GM12874 (cell line): ENCODE results near the gene TMEM200A.

Experiments
- TF ChIP-seq, protein P1 (sequence below): IDR thresholded peaks from 2 replicates; pipeline ENCODE4 v1.5.1; 2011; ENCODE audit warnings: low read depth, mild to moderate bottlenecking, control low read depth, low read length, moderate library complexity; ENCODE audit not compliant: insufficient read depth

TMEM200A gene

GRCh38 chr6:130437961-130438360 lies 72.1 kb downstream of the TMEM200A start:
- TF ChIP-seq, protein P1, sequence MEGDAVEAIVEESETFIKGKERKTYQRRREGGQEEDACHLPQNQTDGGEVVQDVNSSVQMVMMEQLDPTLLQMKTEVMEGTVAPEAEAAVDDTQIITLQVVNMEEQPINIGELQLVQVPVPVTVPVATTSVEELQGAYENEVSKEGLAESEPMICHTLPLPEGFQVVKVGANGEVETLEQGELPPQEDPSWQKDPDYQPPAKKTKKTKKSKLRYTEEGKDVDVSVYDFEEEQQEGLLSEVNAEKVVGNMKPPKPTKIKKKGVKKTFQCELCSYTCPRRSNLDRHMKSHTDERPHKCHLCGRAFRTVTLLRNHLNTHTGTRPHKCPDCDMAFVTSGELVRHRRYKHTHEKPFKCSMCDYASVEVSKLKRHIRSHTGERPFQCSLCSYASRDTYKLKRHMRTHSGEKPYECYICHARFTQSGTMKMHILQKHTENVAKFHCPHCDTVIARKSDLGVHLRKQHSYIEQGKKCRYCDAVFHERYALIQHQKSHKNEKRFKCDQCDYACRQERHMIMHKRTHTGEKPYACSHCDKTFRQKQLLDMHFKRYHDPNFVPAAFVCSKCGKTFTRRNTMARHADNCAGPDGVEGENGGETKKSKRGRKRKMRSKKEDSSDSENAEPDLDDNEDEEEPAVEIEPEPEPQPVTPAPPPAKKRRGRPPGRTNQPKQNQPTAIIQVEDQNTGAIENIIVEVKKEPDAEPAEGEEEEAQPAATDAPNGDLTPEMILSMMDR: no peak

- TF ChIP-seq, protein P1: no peak
These were observed 81.6 kb downstream of the TMEM200A start for GRCh38 chr6:130447374-130447773.

GRCh38 chr6:130452336-130452735 lies 86.5 kb downstream of the TMEM200A start:
- TF ChIP-seq, protein P1: no peak

DNA sequence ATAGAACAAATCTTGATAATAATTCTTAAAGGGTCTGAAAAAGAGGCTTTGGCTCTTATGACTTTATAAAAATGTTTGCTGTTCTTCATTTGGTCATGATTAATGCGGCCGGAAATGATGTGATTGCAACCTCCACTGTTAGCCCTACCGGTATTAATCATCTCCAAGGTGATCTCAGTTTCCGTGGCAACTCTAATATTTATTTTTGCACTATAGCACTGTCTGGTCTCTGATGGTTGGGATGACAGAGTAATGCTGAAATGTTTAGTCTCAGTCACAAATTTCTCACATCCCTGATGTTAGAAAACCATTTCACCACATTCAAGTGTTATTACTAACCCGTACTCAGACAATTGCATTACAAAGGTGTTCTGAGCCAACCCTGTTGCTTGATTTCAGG lies 87.4 kb downstream of the TMEM200A start:
- TF ChIP-seq, protein P1: no peak

- TF ChIP-seq, protein P1: no peak
These were observed 91.8 kb downstream of the TMEM200A start for GRCh38 chr6:130457605-130458004.

GRCh38 chr6:130459316-130459715 lies 93.5 kb downstream of the TMEM200A start:
- TF ChIP-seq, protein P1: no peak

- TF ChIP-seq, protein P1: no peak
These were observed 95.1 kb downstream of the TMEM200A start for GRCh38 chr6:130460934-130461333.
